IPS-15b (cell line): Measurements from ENCODE around the gene DUOXA1.

ENCODE experiments used
- H3K27me3 ChIP-seq: one replicate; pipeline ENCODE4 v1.6.1; 2013; ENCODE audit warnings: low read length; ENCODE audit not compliant: control insufficient read depth, insufficient read depth
- H3K36me3 ChIP-seq: one replicate; pipeline ENCODE4 v1.6.1; 2013; ENCODE audit warnings: low read length; ENCODE audit not compliant: control insufficient read depth, insufficient read depth
- H3K4me1 ChIP-seq: one replicate; pipeline ENCODE4 v1.6.1; 2013; ENCODE audit warnings: mild to moderate bottlenecking, low read length; ENCODE audit not compliant: control insufficient read depth, insufficient read depth
- H3K4me3 ChIP-seq: one replicate; pipeline ENCODE4 v1.5.1; 2013; ENCODE audit warnings: low read depth, low read length
- H3K9ac ChIP-seq: one replicate; pipeline ENCODE4 v1.6.1; 2013; ENCODE audit warnings: low read depth, mild to moderate bottlenecking, low read length
- H3K9me3 ChIP-seq: one replicate; pipeline ENCODE4 v1.6.1; 2013; ENCODE audit warnings: mild to moderate bottlenecking, low read length; ENCODE audit not compliant: control insufficient read depth, insufficient read depth

Gene DUOXA1

GRCh38 chr15:45149060-45149459 is 19.4 kb upstream of the DUOXA1 start:
- H3K27me3 ChIP-seq = peaks cover 3% of the 10 kb centered on the region
- H3K36me3 ChIP-seq = no peaks in the 10 kb centered on the region
- H3K4me1 ChIP-seq = no peaks in the 10 kb centered on the region
- no peaks in the 10 kb centered on the region for H3K9me3 ChIP-seq
- H3K4me3 ChIP-seq = no peak overlapping the region
- no peak overlapping the region for H3K9ac ChIP-seq

- H3K4me3 ChIP-seq = no peak overlapping the region
- no peaks in the 10 kb centered on the region for H3K9me3 ChIP-seq
- H3K4me1 ChIP-seq = no peaks in the 10 kb centered on the region
- H3K9ac ChIP-seq = no peak overlapping the region
- H3K27me3 ChIP-seq = peaks cover 3% of the 10 kb centered on the region
- no peaks in the 10 kb centered on the region for H3K36me3 ChIP-seq
Observed at GRCh38 chr15:45148076-45149059, 18.7 kb upstream of the DUOXA1 start.

GRCh38 chr15:45147606-45148005 is 17.9 kb upstream of the DUOXA1 start:
- no peak overlapping the region for H3K4me3 ChIP-seq
- H3K4me1 ChIP-seq = no peaks in the 10 kb centered on the region
- H3K9me3 ChIP-seq = no peaks in the 10 kb centered on the region
- no peak overlapping the region for H3K9ac ChIP-seq
- peaks cover 3% of the 10 kb centered on the region for H3K27me3 ChIP-seq
- no peaks in the 10 kb centered on the region for H3K36me3 ChIP-seq

GRCh38 chr15:45146405-45146804 is 16.7 kb upstream of the DUOXA1 start:
- Histone ChIP-seq H3K36me3 (no peaks in the 10 kb centered on the region), H3K9ac (no peak overlapping the region), H3K4me1 (no peaks in the 10 kb centered on the region), H3K27me3 (peaks cover 3% of the 10 kb centered on the region), H3K4me3 (no peak overlapping the region), H3K9me3 (no peaks in the 10 kb centered on the region)

GRCh38 chr15:45144775-45145174 is 15.1 kb upstream of the DUOXA1 start:
- H3K9me3 ChIP-seq = no peaks in the 10 kb centered on the region
- no peak overlapping the region for H3K4me3 ChIP-seq
- H3K27me3 ChIP-seq = peaks cover 3% of the 10 kb centered on the region
- no peaks in the 10 kb centered on the region for H3K4me1 ChIP-seq
- no peaks in the 10 kb centered on the region for H3K36me3 ChIP-seq
- no peak overlapping the region for H3K9ac ChIP-seq

- Histone ChIP-seq H3K36me3 (no peaks in the 10 kb centered on the region), H3K4me1 (no peaks in the 10 kb centered on the region), H3K27me3 (peaks cover 3% of the 10 kb centered on the region), H3K4me3 (no peak overlapping the region), H3K9me3 (no peaks in the 10 kb centered on the region), H3K9ac (no peak overlapping the region)
Observed at GRCh38 chr15:45143946-45144345, 14.3 kb upstream of the DUOXA1 start.

GRCh38 chr15:45143056-45143455 is 13.4 kb upstream of the DUOXA1 start:
- Histone ChIP-seq H3K4me3 (no peak overlapping the region), H3K36me3 (no peaks in the 10 kb centered on the region), H3K27me3 (peaks cover 4% of the 10 kb centered on the region), H3K9ac (no peak overlapping the region), H3K9me3 (no peaks in the 10 kb centered on the region), H3K4me1 (no peaks in the 10 kb centered on the region)

- Histone ChIP-seq H3K4me1 (no peaks in the 10 kb centered on the region), H3K9me3 (no peaks in the 10 kb centered on the region), H3K9ac (no peak overlapping the region), H3K4me3 (no peak overlapping the region), H3K27me3 (peaks cover 12% of the 10 kb centered on the region), H3K36me3 (no peaks in the 10 kb centered on the region)
Observed at GRCh38 chr15:45141386-45141785, 11.7 kb upstream of the DUOXA1 start.

- Histone ChIP-seq H3K9ac (no peak overlapping the region), H3K4me1 (no peaks in the 10 kb centered on the region), H3K4me3 (no peak overlapping the region), H3K27me3 (peaks cover 18% of the 10 kb centered on the region), H3K9me3 (no peaks in the 10 kb centered on the region), H3K36me3 (no peaks in the 10 kb centered on the region)
Observed at GRCh38 chr15:45140557-45141250, 11.0 kb upstream of the DUOXA1 start.

GRCh38 chr15:45139770-45140169 is 10.1 kb upstream of the DUOXA1 start:
- no peak overlapping the region for H3K4me3 ChIP-seq
- no peak overlapping the region for H3K9ac ChIP-seq
- H3K27me3 ChIP-seq = peaks cover 21% of the 10 kb centered on the region

GRCh38 chr15:45138814-45139765 is 9.4 kb upstream of the DUOXA1 start:
- H3K36me3 ChIP-seq = no peaks in the 10 kb centered on the region
- no peaks in the 10 kb centered on the region for H3K4me1 ChIP-seq
- H3K27me3 ChIP-seq = peaks cover 24% of the 10 kb centered on the region
- no peaks in the 10 kb centered on the region for H3K9me3 ChIP-seq
- H3K9ac ChIP-seq = no peak overlapping the region
- H3K4me3 ChIP-seq = no peak overlapping the region

More at GRCh38 chr15:45139770-45140169, 10.1 kb upstream of the DUOXA1 start:
- no peaks in the 10 kb centered on the region for H3K36me3 ChIP-seq
- H3K9me3 ChIP-seq = no peaks in the 10 kb centered on the region
- H3K4me1 ChIP-seq = no peaks in the 10 kb centered on the region
